Fibroblast of the aortic adventitia (primary cell): ENCODE measurements around the gene B4GALNT1. TPM values are rescaled to one million over a fixed set of nuclear protein-coding genes. Genes with fewer than 3 reads are reported as not detected.

ENCODE experiments used
- DNase-seq: peaks from one replicate; pipeline ENCODE4 v3.0.0-alpha.2; 2010; ENCODE audit warnings: low read depth
- H3K4me3 ChIP-seq: 2 replicates; pipeline ENCODE4 v1.5.1; 2011; ENCODE audit warnings: low read depth, mild to moderate bottlenecking, control low read depth, low read length, moderate library complexity
- CTCF ChIP-seq: IDR thresholded peaks from 2 replicates; pipeline ENCODE4 v1.5.1; 2011; ENCODE audit warnings: mild to moderate bottlenecking, low read length, control low read depth, inconsistent platforms; ENCODE audit not compliant: insufficient read depth
- total RNA-seq: library from RNA; depleted of rRNA; stranded (reverse); fragments of >200 nt; gene quantifications from 2 replicates; pipeline ENCODE4 v1.2.3, GENCODE V29; 2012; ENCODE audit warnings: low replicate concordance

Gene B4GALNT1
- total RNA-seq, 1 donor: 6.9 TPM

GRCh38 chr12:57617942-57618341 lies 15.1 kb downstream of the B4GALNT1 start:
- no peak for TF ChIP-seq CTCF
- no peak for DNase-seq
- no peak overlapping the region for H3K4me3 ChIP-seq

GRCh38 chr12:57616383-57617101 lies 16.5 kb downstream of the B4GALNT1 start:
- peak; percentile 57 for DNase-seq
- no peak overlapping the region for H3K4me3 ChIP-seq
- no peak for TF ChIP-seq CTCF

GRCh38 chr12:57615637-57616036 lies 17.4 kb downstream of the B4GALNT1 start:
- H3K4me3 ChIP-seq: no peak overlapping the region
- no peak for TF ChIP-seq CTCF
- DNase-seq: no peak

GRCh38 chr12:57614948-57615500 lies 18.0 kb downstream of the B4GALNT1 start:
- no peak for DNase-seq
- no peak for TF ChIP-seq CTCF
- H3K4me3 ChIP-seq: no peak overlapping the region

GRCh38 chr12:57614178-57614947 lies 18.6 kb downstream of the B4GALNT1 start:
- DNase-seq: peak; percentile 29
- H3K4me3 ChIP-seq: no peak overlapping the region
- TF ChIP-seq CTCF: no peak

- DNase-seq: no peak
- no peak for TF ChIP-seq CTCF
- H3K4me3 ChIP-seq: no peak overlapping the region
Observed at GRCh38 chr12:57613427-57614109, 19.4 kb downstream of the B4GALNT1 start.
